DND-41 (cell line): ENCODE measurements around the gene MMAB.

Source experiments
- ATAC-seq: fragments of 200-7000 bp; cut with Tn5 transposase; 3 replicates; pipeline ENCODE4 v1.9.1; 2021; ENCODE audit warnings: low read depth; ENCODE audit not compliant: insufficient read depth
- DNase-seq: peaks from one replicate; pipeline ENCODE4 v3.0.0-alpha.2; 2020
- H2AFZ ChIP-seq: 2 replicates; pipeline ENCODE4 v1.6.0; 2012; ENCODE audit warnings: low read depth, low read length
- H3K27ac ChIP-seq: 2 replicates; pipeline ENCODE4 v1.5.1; 2012; ENCODE audit warnings: low read length, inconsistent platforms
- H3K27me3 ChIP-seq: fragments of 200-600 bp; sonication (generic); 2 replicates; pipeline ENCODE4 v1.6.0; 2012; ENCODE audit warnings: low read length, mild to moderate bottlenecking, inconsistent platforms; ENCODE audit not compliant: insufficient read depth, poor library complexity
- H3K36me3 ChIP-seq: 2 replicates; pipeline ENCODE4 v1.5.1; 2012; ENCODE audit warnings: low read length, inconsistent platforms; ENCODE audit not compliant: insufficient read depth
- H3K4me1 ChIP-seq: 2 replicates; pipeline ENCODE4 v1.5.1; 2012; ENCODE audit warnings: mild to moderate bottlenecking, low read length; ENCODE audit not compliant: insufficient read depth
- H3K4me2 ChIP-seq: 2 replicates; pipeline ENCODE4 v1.6.0; 2012; ENCODE audit warnings: mild to moderate bottlenecking, moderate library complexity, low read length, inconsistent platforms; ENCODE audit not compliant: insufficient read depth
- H3K4me3 ChIP-seq, 2 experiments: fragments of 200-600 bp in 1 of 2; shearing (Covaris generic) in 1 of 2; 2 replicates each; pipeline ENCODE4 v1.5.1; 2012 to 2016; ENCODE audit warnings: inconsistent platforms in 2 of 2, low read length in 2 of 2, mild to moderate bottlenecking in 2 of 2, low read depth in 1 of 2, moderate library complexity in 1 of 2
- H3K79me2 ChIP-seq: 2 replicates; pipeline ENCODE4 v1.6.0; 2012; ENCODE audit warnings: low read length, inconsistent platforms; ENCODE audit not compliant: insufficient read depth
- H3K9ac ChIP-seq: 2 replicates; pipeline ENCODE4 v1.6.0; 2012; ENCODE audit warnings: low read depth, mild to moderate bottlenecking, inconsistent platforms, low read length, moderate library complexity
- H3K9me3 ChIP-seq: 2 replicates; pipeline ENCODE4 v1.5.1; 2012; ENCODE audit warnings: low read length, moderate library complexity, mild to moderate bottlenecking, inconsistent platforms; ENCODE audit not compliant: insufficient read depth, severe bottlenecking
- H4K20me1 ChIP-seq: 2 replicates; pipeline ENCODE4 v1.6.0; 2012; ENCODE audit warnings: low read length; ENCODE audit not compliant: insufficient read depth
- EZH2 ChIP-seq: IDR thresholded peaks from 3 replicates; pipeline ENCODE4 v1.6.1; 2012; ENCODE audit warnings: borderline replicate concordance, low read depth, mild to moderate bottlenecking, moderate library complexity, low read length, inconsistent platforms; ENCODE audit not compliant: severe bottlenecking
- TF ChIP-seq, protein P1 (sequence below): IDR thresholded peaks from 2 replicates; pipeline ENCODE4 v1.5.1; 2012; ENCODE audit warnings: borderline replicate concordance, low read length, moderate library complexity, mild to moderate bottlenecking; ENCODE audit not compliant: poor library complexity, severe bottlenecking; ENCODE audit errors: extremely low read depth

The MMAB gene

DNA sequence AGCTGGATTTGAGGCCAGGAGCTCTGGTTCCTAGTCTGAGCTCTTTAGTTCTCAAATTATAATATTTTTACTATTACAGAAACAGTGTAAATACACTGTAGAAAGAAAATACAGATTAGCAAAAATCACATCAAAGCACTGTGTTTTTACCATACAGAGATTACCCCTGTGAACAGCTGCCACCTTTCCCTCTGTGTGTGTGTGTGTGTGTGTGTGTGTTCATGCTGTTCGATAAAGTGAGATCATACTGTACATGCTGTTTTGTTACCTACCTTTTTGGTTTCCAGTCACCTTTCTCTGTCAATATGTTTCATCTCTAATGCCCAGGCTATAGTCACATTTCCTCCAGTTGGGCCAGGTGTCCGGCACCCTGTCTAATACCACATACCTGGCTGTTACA is 27.2 kb upstream of the MMAB start:
- H3K27me3 ChIP-seq: no peaks in the 10 kb centered on the region
- 0 out of 2 replicates have a peak, but pooled peaks cover 2% of the 10 kb centered on the region for H3K4me1 ChIP-seq
- 0 out of 2 replicates have a peak, but pooled peaks cover 5% of the 10 kb centered on the region for H3K36me3 ChIP-seq
- peaks cover 17% of the 10 kb centered on the region for H4K20me1 ChIP-seq
- no peaks in the 10 kb centered on the region for H3K79me2 ChIP-seq
- H3K4me3 ChIP-seq: no peak overlapping the region
- H3K4me2 ChIP-seq: no peak overlapping the region
- TF ChIP-seq EZH2: no peak
- H3K27ac ChIP-seq: no peak overlapping the region
- no peak for DNase-seq
- no peak overlapping the region for H3K9ac ChIP-seq
- ATAC-seq: no peak
- H2AFZ ChIP-seq: no peak overlapping the region
- no peaks in the 10 kb centered on the region for H3K9me3 ChIP-seq

DNA sequence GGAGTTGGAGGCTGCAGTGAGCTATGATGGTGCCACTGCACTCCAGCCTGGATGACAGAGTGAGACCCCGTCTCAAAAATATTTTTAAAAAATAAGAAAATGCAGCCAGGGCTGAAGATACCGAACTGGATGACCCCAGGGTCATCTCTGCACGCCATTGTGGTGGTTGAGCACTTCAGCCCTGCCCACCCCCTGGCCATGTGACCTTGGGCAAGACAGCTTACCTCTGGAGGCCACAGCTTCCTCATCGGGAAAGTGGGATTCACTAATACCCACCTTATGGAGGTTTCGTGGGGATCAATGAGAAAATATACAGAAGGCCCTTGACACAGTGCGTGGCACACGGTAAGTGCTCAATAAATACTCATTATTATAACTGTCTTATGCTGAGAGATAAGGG is 25.8 kb upstream of the MMAB start:
- H2AFZ ChIP-seq: no peak overlapping the region
- H3K4me3 ChIP-seq: no peak overlapping the region
- H3K4me1 ChIP-seq: 0 out of 2 replicates have a peak, but pooled peaks cover 2% of the 10 kb centered on the region
- TF ChIP-seq, protein P1, sequence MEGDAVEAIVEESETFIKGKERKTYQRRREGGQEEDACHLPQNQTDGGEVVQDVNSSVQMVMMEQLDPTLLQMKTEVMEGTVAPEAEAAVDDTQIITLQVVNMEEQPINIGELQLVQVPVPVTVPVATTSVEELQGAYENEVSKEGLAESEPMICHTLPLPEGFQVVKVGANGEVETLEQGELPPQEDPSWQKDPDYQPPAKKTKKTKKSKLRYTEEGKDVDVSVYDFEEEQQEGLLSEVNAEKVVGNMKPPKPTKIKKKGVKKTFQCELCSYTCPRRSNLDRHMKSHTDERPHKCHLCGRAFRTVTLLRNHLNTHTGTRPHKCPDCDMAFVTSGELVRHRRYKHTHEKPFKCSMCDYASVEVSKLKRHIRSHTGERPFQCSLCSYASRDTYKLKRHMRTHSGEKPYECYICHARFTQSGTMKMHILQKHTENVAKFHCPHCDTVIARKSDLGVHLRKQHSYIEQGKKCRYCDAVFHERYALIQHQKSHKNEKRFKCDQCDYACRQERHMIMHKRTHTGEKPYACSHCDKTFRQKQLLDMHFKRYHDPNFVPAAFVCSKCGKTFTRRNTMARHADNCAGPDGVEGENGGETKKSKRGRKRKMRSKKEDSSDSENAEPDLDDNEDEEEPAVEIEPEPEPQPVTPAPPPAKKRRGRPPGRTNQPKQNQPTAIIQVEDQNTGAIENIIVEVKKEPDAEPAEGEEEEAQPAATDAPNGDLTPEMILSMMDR: no peak
- no peak for TF ChIP-seq EZH2
- no peaks in the 10 kb centered on the region for H3K9me3 ChIP-seq
- H3K9ac ChIP-seq: no peak overlapping the region
- no peak overlapping the region for H3K4me2 ChIP-seq
- H4K20me1 ChIP-seq: peaks cover 24% of the 10 kb centered on the region
- ATAC-seq: no peak
- H3K27me3 ChIP-seq: no peaks in the 10 kb centered on the region
- no peak overlapping the region for H3K27ac ChIP-seq
- H3K79me2 ChIP-seq: no peaks in the 10 kb centered on the region
- DNase-seq: no peak
- peaks cover 14% of the 10 kb centered on the region; the same call in 1 of the 2 replicates for H3K36me3 ChIP-seq

DNA sequence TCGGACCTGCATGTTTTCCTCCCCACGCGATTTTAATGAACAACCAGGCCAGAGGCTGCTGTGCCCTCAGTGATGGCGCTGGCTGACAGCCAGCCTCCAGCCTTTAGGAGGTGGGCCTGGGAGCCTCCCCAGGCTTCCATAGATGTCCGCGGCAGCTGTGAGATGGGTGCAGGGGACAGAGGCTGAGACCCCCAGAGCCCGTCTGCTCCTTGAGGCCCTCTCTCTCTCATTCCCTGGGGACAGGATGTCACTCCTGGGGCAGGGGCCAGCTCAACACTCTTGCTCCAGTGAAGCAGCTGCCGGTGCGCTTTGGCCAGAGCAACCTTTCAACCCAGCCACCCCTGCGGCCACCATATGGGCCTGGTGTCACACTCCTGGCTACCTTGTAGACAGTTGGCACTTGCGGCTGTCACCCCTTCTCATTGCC is 25.1 kb upstream of the MMAB start:
- Histone ChIP-seq H3K27me3 (no peaks in the 10 kb centered on the region), H3K27ac (no peak overlapping the region), H3K9ac (no peak overlapping the region), H3K4me3 (no peak overlapping the region), H3K9me3 (no peaks in the 10 kb centered on the region), H4K20me1 (peaks cover 24% of the 10 kb centered on the region), H3K79me2 (no peaks in the 10 kb centered on the region), H2AFZ (no peak overlapping the region), H3K4me1 (0 out of 2 replicates have a peak, but pooled peaks cover 2% of the 10 kb centered on the region), H3K36me3 (peaks cover 17% of the 10 kb centered on the region; the same call in 1 of the 2 replicates), H3K4me2 (no peak overlapping the region)
- ATAC-seq (no peak), DNase-seq (no peak)
- no peak for TF ChIP-seq EZH2
- TF ChIP-seq, protein P1: no peak

DNA sequence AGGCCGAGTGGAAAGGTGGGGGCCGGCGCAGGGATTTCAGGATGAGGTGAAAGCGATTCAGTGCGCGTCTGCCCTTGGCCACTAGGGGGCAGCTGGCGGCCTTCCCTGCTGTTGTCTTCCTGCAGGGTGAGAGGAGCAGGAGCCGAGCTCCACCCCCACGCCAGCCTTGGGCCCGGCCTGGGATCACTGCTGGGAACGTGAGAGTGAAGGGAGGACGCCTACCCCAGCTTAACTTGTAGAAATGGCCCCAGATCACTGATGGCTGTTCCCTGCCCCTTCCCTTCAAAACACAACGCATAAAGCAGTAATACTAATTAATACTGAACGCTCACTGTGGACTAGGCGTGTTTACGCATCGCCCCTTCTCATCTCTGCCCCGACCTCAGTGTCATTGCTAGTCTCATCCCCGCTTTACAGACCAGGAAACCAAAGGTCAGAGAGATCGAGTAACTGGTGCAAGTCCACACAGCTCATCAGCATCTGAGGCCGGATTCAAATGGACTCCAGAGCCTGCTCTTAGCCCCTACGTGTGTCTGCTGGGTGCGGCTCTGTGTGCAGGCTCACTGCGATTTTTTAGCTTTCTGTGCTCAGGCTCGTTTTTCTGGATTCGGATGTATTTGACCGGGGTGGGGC is 24.6 kb upstream of the MMAB start:
- DNase-seq: peak; percentile 73
- ATAC-seq: peak; percentile 63
- Histone ChIP-seq H4K20me1 (peaks cover 26% of the 10 kb centered on the region), H2AFZ (peak overlapping the region; percentile 57; the same call in 1 of the 2 replicates), H3K27ac (no peak overlapping the region), H3K4me3 (no peak overlapping the region), H3K27me3 (no peaks in the 10 kb centered on the region), H3K9me3 (no peaks in the 10 kb centered on the region), H3K79me2 (no peaks in the 10 kb centered on the region), H3K4me1 (0 out of 2 replicates have a peak, but pooled peaks cover 2% of the 10 kb centered on the region), H3K9ac (no peak overlapping the region), H3K4me2 (no peak overlapping the region), H3K36me3 (peaks cover 23% of the 10 kb centered on the region; the same call in 1 of the 2 replicates)
- TF ChIP-seq, protein P1: peak; percentile 93
- no peak for TF ChIP-seq EZH2
